Daoy (cell line): ENCODE data around the gene NEU3. TPM values are rescaled to one million over a fixed set of nuclear protein-coding genes. Genes with fewer than 3 reads are reported as not detected.
"Not testable (repeated sequence)": the region's sequence is repeated elsewhere in the genome, so short reads cannot be mapped to it uniquely, and the experiment has no call there.

Experiments
- DNase-seq: peaks from one replicate; pipeline ENCODE4 v3.0.0-alpha.2; 2015; ENCODE audit warnings: low read depth
- total RNA-seq: library from RNA; depleted of rRNA; stranded (reverse); fragments of >200 nt; shearing (Covaris generic); gene quantifications from 2 replicates; pipeline ENCODE4 v1.2.3, GENCODE V29; 2014; rRNA removed

The NEU3 gene
- total RNA-seq, result 5.9 and 17.7 TPM in 2 replicates

GRCh38 chr11:74988541-74989259 is at the start of gene NEU3:
TSS of gene NEU3 (plus strand) at chr11:74988933. CDS start at chr11:74989061, 128 bp downstream.
- DNase-seq, result peak; percentile 91

GRCh38 chr11:74941492-74941891 is 47.2 kb upstream of the NEU3 start:
- no peak for DNase-seq

GRCh38 chr11:74942073-74942759 is 46.5 kb upstream of the NEU3 start:
- no peak for DNase-seq

- DNase-seq, result no peak
Measured at GRCh38 chr11:74948546-74948897, 40.2 kb upstream of the NEU3 start.

- DNase-seq, result peak; percentile 99
Measured at GRCh38 chr11:74948898-74949752, 39.6 kb upstream of the NEU3 start, which contains the start of the genes SPCS2 and XRRA1. TSS of gene SPCS2 (plus strand) at chr11:74949266. CDS start at chr11:74949286, 20 bp downstream. TSS of gene XRRA1 (minus strand) at chr11:74949091. CDS start at chr11:74940878, 8,213 bp downstream.

GRCh38 chr11:74949753-74950137 is 39.0 kb upstream of the NEU3 start:
- no peak for DNase-seq

GRCh38 chr11:74950374-74950969 is 38.3 kb upstream of the NEU3 start:
- DNase-seq, result no peak

- no peak for DNase-seq
Measured at GRCh38 chr11:74951226-74951625, 37.5 kb upstream of the NEU3 start.

GRCh38 chr11:74952752-74953151 is 36.0 kb upstream of the NEU3 start:
- no peak for DNase-seq

GRCh38 chr11:74953451-74953850 is 35.3 kb upstream of the NEU3 start:
- DNase-seq, result no peak

GRCh38 chr11:74954199-74954598 is 34.5 kb upstream of the NEU3 start:
- DNase-seq, result no peak

- DNase-seq, result no peak
Measured at GRCh38 chr11:74956397-74957015, 32.2 kb upstream of the NEU3 start.

GRCh38 chr11:74957937-74958629 is 30.6 kb upstream of the NEU3 start:
- DNase-seq, result no peak

- DNase-seq, result not testable (repeated sequence)
Measured at GRCh38 chr11:74960128-74960527, 28.6 kb upstream of the NEU3 start.

- DNase-seq, result peak; percentile 82
Measured at GRCh38 chr11:74966651-74967050, 22.1 kb upstream of the NEU3 start.

- DNase-seq, result no peak
Measured at GRCh38 chr11:74970852-74971395, 17.8 kb upstream of the NEU3 start.

GRCh38 chr11:74971424-74971823 is 17.3 kb upstream of the NEU3 start:
- DNase-seq, result no peak

GRCh38 chr11:74978041-74978440 is 10.7 kb upstream of the NEU3 start:
- no peak for DNase-seq

- DNase-seq, result no peak
Measured at GRCh38 chr11:74980634-74981033, 8.1 kb upstream of the NEU3 start.

GRCh38 chr11:74981888-74982287 is 6.8 kb upstream of the NEU3 start:
- no peak for DNase-seq
